SK-N-MC (cell line): ENCODE data around the gene RER1.

ENCODE experiments used
- EZH2 ChIP-seq: fragments of 200-600 bp; sonication (generic); IDR thresholded peaks from one replicate; pipeline ENCODE4 v1.6.1; 2017; ENCODE audit warnings: antibody characterized with exemption
- POLR2AphosphoS5 ChIP-seq: IDR thresholded peaks from 2 replicates; pipeline ENCODE4 v1.6.1; 2012; ENCODE audit warnings: mild to moderate bottlenecking, low read depth, low read length, borderline replicate concordance

DNA sequence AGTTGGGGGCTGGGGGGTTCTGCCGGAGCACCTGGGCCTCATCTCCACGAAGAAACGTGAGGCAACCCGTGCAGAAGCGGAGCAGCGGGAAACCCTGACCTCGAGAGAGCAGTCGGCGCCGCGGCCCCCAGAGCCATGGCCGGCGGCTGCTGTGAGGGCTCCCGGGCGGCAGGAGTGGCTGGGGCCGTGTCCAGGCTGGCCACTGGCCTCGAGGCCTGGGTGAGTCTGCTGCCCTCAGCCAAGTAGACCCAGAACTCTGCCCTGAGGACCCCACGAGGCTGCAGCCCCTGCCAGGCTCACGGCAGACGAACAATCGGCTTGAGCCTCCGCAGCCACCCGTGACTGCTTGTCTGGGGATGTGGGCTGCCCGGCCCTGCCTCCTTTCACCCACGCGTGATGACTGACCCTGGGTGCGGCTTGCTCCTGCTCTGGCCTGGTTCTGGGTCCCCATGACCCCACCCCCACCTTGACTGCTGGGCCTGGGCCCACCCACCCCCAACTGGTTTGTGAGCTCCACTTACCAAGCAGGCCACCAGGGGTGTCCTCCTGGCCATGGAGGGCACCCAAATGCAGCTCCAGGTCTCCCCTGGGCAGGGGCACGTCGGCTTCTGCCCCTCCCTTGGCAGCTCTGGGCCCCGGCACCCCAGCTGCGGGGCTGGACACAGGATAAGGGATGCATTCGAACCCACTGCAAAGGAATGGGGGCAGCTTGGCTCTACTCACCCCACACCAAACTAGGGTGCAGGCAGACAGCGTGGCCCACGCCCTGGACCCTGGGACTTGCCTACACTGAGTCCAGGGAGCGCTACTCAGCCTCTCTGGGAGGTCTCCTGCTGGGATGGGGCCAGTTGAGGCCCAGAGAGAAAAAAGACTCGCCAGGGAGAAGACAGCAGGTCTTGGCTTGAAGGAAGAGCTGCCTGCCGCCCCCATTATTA, 34.5 kb upstream of the RER1 start:
- TF ChIP-seq EZH2 (no peak), POLR2AphosphoS5 (no peak)
